Measurements from ENCODE around the gene PHPT1. TPM values are rescaled to one million over a fixed set of nuclear protein-coding genes. Genes with fewer than 3 reads are reported as not detected.

Gene PHPT1
- total RNA-seq, 1 donor from 2014 or later, result 142 TPM

- no peak for DNase-seq (ENCODE audit: extremely low spot score, unreplicated experiment)
- H3K27me3 Mint-ChIP-seq (ENCODE audit: unreplicated experiment), result no peaks in the 10 kb centered on the region
- H3K36me3 Mint-ChIP-seq (ENCODE audit: unreplicated experiment), result no peaks in the 10 kb centered on the region
- H3K9me3 Mint-ChIP-seq (ENCODE audit: unreplicated experiment), result no peaks in the 10 kb centered on the region
- H3K27ac Mint-ChIP-seq (ENCODE audit: unreplicated experiment), result no peak overlapping the region
- H3K4me3 Mint-ChIP-seq (ENCODE audit: unreplicated experiment), result no peak overlapping the region
- TF ChIP-seq CTCF (IDR thresholded peaks at IDR 0.05), result no peak
- H3K4me1 Mint-ChIP-seq (ENCODE audit: unreplicated experiment), result peaks cover 13% of the 10 kb centered on the region
Measured at GRCh38 chr9:136853596-136854112, 4.4 kb downstream of the PHPT1 start.

- Mint-ChIP-seq H3K27me3 (ENCODE audit: unreplicated experiment) (no peaks in the 10 kb centered on the region), H3K36me3 (ENCODE audit: unreplicated experiment) (no peaks in the 10 kb centered on the region), H3K4me1 (ENCODE audit: unreplicated experiment) (peaks cover 13% of the 10 kb centered on the region), H3K9me3 (ENCODE audit: unreplicated experiment) (no peaks in the 10 kb centered on the region), H3K4me3 (ENCODE audit: unreplicated experiment) (no peak overlapping the region), H3K27ac (ENCODE audit: unreplicated experiment) (no peak overlapping the region)
- no peak for DNase-seq (ENCODE audit: extremely low spot score, unreplicated experiment)
- no peak for TF ChIP-seq CTCF (IDR thresholded peaks at IDR 0.05)
Measured at GRCh38 chr9:136854113-136854841, 5.1 kb downstream of the PHPT1 start.

GRCh38 chr9:136854842-136855460 lies 5.7 kb downstream of the PHPT1 start:
- H3K27ac Mint-ChIP-seq (ENCODE audit: unreplicated experiment), result no peak overlapping the region
- H3K4me3 Mint-ChIP-seq (ENCODE audit: unreplicated experiment), result no peak overlapping the region
- no peak for TF ChIP-seq CTCF (IDR thresholded peaks at IDR 0.05)
- no peaks in the 10 kb centered on the region for H3K36me3 Mint-ChIP-seq (ENCODE audit: unreplicated experiment)
- peaks cover 13% of the 10 kb centered on the region for H3K4me1 Mint-ChIP-seq (ENCODE audit: unreplicated experiment)
- H3K9me3 Mint-ChIP-seq (ENCODE audit: unreplicated experiment), result no peaks in the 10 kb centered on the region
- H3K27me3 Mint-ChIP-seq (ENCODE audit: unreplicated experiment), result no peaks in the 10 kb centered on the region
- no peak for DNase-seq (ENCODE audit: extremely low spot score, unreplicated experiment)

- Mint-ChIP-seq H3K9me3 (ENCODE audit: unreplicated experiment) (no peaks in the 10 kb centered on the region), H3K4me3 (ENCODE audit: unreplicated experiment) (no peak overlapping the region), H3K27me3 (ENCODE audit: unreplicated experiment) (no peaks in the 10 kb centered on the region), H3K4me1 (ENCODE audit: unreplicated experiment) (peaks cover 8% of the 10 kb centered on the region), H3K27ac (ENCODE audit: unreplicated experiment) (no peak overlapping the region), H3K36me3 (ENCODE audit: unreplicated experiment) (no peaks in the 10 kb centered on the region)
- no peak for DNase-seq (ENCODE audit: extremely low spot score, unreplicated experiment)
- no peak for TF ChIP-seq CTCF (IDR thresholded peaks at IDR 0.05)
Measured at GRCh38 chr9:136855461-136856078, 6.4 kb downstream of the PHPT1 start.

GRCh38 chr9:136856079-136856476 lies 6.9 kb downstream of the PHPT1 start:
- H3K27me3 Mint-ChIP-seq (ENCODE audit: unreplicated experiment), result no peaks in the 10 kb centered on the region
- no peak for DNase-seq (ENCODE audit: extremely low spot score, unreplicated experiment)
- H3K36me3 Mint-ChIP-seq (ENCODE audit: unreplicated experiment), result no peaks in the 10 kb centered on the region
- no peak for TF ChIP-seq CTCF (IDR thresholded peaks at IDR 0.05)
- no peaks in the 10 kb centered on the region for H3K9me3 Mint-ChIP-seq (ENCODE audit: unreplicated experiment)
- no peak overlapping the region for H3K4me3 Mint-ChIP-seq (ENCODE audit: unreplicated experiment)
- H3K27ac Mint-ChIP-seq (ENCODE audit: unreplicated experiment), result no peak overlapping the region
- H3K4me1 Mint-ChIP-seq (ENCODE audit: unreplicated experiment), result peaks cover 8% of the 10 kb centered on the region
